KOPT-K1 (cell line): ENCODE results near the gene MUC5B.

Experiments used
- H3K27ac ChIP-seq: fragments of 200-600 bp; sonication (generic); 2 replicates; pipeline ENCODE4 v1.5.1; 2016; ENCODE audit warnings: antibody characterized with exemption, mild to moderate bottlenecking, low read depth, low read length; ENCODE audit not compliant: poor library complexity, severe bottlenecking
- H3K36me3 ChIP-seq: fragments of 200-600 bp; sonication (generic); 2 replicates; pipeline ENCODE4 v1.5.1; 2017; ENCODE audit warnings: antibody characterized with exemption, mild to moderate bottlenecking, low read length, moderate library complexity; ENCODE audit not compliant: insufficient read depth
- H3K9me3 ChIP-seq: fragments of 200-600 bp; sonication (generic); 2 replicates; pipeline ENCODE4 v1.5.1; 2017; ENCODE audit warnings: antibody characterized with exemption, low read length, mild to moderate bottlenecking; ENCODE audit not compliant: insufficient read depth, poor library complexity, severe bottlenecking

MUC5B gene

DNA sequence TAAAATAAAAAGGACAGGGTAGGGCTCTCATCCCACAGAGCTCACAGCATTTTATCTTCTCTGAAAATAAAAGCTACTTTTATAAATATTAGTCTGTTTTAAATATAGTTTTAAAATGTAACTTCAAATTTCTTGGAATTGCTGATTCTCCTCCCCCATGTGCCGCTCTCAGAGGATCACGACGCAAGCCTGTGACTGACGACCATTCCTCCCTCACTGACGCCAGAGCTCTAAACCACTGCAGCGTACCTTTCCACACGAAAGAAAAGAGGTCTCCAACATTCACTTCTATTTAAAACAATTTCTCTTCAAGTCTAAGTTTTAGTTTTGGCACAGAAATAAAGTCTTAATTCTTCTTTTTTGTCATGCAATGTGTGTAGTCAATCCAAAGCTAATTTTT lies 77.3 kb downstream of the MUC5B start:
- no peaks in the 10 kb centered on the region for H3K9me3 ChIP-seq
- H3K27ac ChIP-seq: no peak overlapping the region
- peaks cover 14% of the 10 kb centered on the region; the same call in 1 of the 2 replicates for H3K36me3 ChIP-seq

DNA sequence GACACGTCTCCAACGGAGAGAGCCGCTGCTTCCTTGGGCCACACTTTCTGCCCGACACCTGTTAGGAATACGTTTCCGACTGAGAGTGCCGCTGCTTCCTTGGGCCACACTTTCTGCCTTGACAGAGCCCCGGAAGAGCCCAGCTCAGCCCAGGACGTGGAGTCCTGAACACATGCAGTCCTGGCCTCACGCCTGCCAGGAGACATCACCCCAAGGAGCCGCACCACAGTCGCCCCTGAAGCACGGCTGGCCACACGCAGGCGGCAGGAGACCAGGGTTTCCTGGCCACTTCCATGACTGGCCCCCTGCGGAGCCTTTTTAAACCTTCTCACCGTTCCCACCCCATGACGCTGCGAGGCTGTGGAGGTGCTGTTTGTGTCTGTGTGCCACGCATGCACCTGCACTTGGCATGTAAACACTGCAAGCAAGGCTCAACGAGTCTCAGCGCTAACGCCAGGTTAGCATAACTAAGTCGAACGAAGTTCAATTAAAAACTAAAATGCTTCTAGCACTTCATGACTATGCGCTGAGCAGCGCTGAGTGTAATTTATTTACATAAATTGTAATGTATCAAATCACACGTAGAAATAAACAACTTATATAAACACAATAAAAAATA lies 77.8 kb downstream of the MUC5B start:
- no peak overlapping the region for H3K27ac ChIP-seq
- peaks cover 14% of the 10 kb centered on the region; the same call in 1 of the 2 replicates for H3K36me3 ChIP-seq
- H3K9me3 ChIP-seq: no peaks in the 10 kb centered on the region

DNA sequence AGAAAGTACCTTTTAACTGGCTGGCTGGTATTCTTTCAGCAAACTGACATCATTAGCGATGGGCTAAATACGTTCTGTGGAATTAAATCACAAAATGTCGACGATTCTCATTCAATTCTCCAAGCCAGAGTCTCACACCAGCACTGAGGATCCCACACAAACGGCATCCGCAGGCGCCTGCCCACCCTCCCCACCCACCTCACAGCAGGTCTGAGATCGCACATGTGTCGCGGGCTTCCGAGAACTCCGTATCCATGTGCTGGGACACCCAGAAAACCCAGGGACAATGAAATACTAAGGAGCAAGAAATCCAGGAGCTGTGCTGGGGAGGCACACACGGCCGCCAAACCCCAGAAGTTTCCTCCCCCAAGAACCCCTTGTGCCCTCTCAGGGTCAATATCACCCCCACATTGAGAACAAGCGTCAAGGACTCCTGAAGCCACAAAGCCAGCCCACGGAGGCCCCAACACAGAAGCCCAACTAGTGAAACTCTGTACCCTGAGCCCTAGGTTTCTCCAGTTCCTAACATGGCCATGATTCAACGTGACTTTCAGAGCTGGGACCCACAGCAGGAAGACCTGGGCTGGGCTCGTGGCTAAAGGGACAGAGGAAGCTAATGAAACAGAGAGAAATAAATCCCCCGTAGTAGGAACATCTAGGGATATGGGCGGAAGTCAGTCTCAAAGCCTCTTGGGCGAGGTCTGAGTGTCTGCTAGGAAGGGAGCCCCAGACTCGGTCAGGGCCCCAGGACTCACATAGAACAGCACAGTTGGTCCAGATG lies 78.5 kb downstream of the MUC5B start:
- no peaks in the 10 kb centered on the region for H3K9me3 ChIP-seq
- no peak overlapping the region for H3K27ac ChIP-seq
- H3K36me3 ChIP-seq: peaks cover 16% of the 10 kb centered on the region; the same call in 1 of the 2 replicates

DNA sequence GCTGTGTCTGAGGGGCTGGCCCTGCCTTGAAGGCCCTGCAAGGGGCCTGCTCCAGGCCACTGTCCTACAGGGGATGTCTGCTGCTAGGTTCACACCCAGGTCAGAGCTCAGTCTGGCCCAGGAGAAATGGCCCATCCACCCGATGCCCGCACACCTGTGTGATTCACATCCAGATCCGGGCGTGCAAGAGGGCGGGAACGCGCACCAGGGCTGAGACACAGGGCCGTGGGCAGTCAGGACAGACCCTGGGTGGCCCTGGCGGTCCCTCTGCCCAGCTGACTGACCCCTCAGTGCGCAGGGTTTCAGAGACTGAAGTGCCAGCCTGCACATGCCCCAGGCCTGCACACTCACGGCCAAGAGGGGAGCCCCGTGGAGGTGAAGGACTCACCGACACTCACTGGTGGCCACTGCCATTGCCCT lies 79.2 kb downstream of the MUC5B start:
- Histone ChIP-seq H3K27ac (no peak overlapping the region), H3K9me3 (no peaks in the 10 kb centered on the region), H3K36me3 (peaks cover 16% of the 10 kb centered on the region; the same call in 1 of the 2 replicates)

DNA sequence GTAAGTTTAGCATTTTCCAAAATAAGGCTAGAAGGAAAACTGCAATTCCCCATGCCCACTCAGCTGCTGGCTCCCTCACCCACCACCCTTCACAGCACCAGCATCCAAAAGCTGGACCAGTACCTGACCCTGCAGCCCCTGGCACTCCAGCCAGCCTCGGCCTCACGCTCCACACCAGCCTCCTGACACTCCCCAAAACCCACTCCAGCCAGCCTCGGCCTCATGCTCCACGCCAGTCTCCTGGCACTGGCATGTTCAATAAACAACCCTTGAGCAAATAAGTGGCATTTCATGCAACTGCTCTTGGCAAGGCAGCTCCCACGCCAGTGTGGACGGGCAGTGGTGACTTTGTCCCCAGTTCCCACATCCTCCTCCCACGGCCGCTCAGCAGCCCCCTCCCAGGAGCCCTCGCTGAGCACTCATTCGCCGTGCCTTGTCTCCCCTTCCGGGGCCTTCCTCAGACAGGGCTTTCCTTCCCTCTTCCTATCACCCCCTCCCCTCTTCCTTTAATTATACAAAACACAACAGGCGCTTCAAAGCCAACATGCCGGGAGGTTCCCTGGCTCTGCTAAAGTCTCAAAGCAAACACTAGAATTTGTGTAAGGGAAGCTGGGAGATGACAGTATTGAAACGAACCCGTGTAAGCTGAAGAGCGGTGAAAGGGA lies 79.7 kb downstream of the MUC5B start:
- Histone ChIP-seq H3K9me3 (no peaks in the 10 kb centered on the region), H3K27ac (no peak overlapping the region), H3K36me3 (peaks cover 13% of the 10 kb centered on the region; the same call in 1 of the 2 replicates)

DNA sequence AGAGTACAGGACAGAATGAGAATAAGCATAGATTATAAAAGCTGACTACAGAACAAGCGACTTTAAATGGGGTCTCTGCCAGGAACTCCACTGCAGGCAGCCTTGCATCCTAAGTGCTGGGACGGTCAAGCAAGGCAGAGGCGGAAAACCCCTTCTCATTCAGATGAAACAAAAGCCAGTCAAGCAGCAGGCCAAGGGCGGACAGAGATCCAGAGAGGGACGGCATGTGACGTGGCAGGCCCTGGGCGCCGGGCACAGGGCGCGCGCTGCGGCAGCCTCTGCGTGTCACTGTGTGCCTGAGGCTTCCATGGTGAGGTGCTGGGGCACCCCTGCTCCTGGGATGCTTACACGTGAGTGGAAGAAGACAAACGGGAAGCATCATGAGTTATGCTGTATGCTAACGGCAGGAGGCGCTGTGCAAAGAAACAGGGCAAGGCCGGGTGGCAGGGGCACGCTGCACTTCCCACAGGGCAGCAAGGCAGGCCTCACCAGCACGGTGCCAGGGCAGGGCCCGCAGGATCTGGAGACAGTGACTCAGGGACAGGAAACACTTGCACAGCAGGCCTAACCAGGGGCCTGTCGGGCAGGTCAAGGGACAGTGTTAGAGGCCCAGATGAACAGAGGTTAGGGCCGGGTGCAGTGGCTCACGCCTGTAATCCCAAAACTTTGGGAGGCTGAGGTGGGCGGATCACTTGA lies 80.4 kb downstream of the MUC5B start:
- Histone ChIP-seq H3K9me3 (no peaks in the 10 kb centered on the region), H3K27ac (no peak overlapping the region), H3K36me3 (peaks cover 11% of the 10 kb centered on the region; the same call in 1 of the 2 replicates)

DNA sequence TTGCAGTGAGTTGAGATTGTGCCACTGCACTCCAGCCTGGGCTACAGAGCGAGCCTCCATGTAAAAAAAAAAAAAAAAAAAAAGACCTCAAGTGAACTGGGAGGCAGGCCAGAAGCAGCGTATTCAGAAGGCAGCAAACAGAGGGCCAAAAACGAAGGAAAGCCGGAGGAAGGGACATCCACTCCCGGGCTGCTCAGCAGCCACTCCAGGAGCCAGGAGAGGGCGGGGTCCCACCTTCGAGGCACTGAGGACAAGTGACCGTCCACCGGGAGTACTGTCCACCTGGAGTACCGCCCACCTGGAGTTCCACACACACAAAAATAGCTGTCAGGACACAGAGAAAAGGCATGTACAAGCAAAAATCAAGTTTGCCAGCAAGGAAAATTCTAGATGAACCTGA lies 81.1 kb downstream of the MUC5B start:
- Histone ChIP-seq H3K27ac (no peak overlapping the region), H3K36me3 (peaks cover 11% of the 10 kb centered on the region; the same call in 1 of the 2 replicates), H3K9me3 (no peaks in the 10 kb centered on the region)

DNA sequence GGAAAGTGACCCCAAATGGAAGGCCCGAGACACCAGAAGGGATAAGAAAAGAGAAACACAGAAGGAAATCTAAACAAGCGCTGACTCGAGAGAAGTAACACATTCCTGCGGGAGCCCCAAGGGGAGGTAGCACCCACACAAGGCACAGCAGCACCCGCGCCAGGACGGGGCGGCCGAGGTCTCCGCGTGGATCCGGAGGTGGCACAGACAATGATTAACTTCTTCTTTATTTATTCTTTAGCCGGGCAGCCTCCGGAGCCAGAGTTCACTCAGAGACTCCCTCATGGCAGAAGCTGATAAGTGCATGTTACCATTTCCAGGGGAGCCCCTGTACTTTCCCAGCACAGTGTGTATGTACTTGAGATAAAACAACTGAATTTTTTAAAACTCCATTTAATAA lies 81.5 kb downstream of the MUC5B start:
- Histone ChIP-seq H3K36me3 (peaks cover 11% of the 10 kb centered on the region; the same call in 1 of the 2 replicates), H3K27ac (no peak overlapping the region), H3K9me3 (no peaks in the 10 kb centered on the region)

DNA sequence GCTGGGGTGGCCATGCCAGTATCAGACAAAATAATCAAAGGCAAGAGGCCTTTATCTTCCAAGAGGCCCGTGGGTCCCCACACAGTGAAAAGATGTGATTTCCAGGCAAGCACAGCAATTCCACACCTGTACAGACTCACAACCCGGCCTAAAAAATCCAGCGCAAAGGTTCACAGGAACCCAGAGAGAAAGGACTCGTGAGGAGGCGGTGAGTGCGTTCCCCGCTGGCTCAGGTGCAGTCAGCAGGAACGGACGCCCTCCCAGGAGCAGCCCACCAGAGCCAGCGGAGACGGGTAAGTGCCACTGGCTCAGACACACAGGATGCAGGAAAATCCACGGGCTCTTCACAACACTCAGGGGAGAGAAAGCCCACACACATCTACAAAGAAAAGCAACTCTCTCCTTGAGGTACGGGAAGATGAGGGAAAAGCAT lies 82.2 kb downstream of the MUC5B start:
- Histone ChIP-seq H3K36me3 (peaks cover 11% of the 10 kb centered on the region; the same call in 1 of the 2 replicates), H3K27ac (no peak overlapping the region), H3K9me3 (no peaks in the 10 kb centered on the region)

DNA sequence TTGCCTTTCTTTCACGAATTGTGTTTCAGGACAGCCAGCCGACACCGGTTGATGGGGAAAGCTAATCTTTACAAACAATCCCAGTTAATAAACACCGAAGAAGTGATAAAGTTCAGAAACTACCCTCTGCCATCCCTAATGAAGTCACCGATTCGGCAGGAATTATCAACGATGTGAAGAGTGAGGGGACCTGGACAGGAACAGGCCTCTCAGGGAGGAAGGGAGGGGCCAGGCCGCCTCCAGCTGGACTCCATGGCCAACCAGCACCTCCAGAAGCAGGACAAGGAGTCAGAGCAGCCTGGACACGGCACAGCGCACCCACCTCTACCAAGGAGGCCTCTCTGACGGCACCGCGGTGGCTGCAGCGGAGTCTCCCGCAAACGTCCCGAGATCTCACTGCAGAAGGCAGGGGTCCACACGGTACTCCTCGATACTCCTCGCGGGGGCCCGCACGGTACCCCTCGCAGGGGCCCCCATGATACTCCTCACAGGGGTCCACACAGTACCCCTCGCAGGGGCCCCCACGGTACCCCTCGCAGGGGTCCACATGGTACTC lies 82.7 kb downstream of the MUC5B start:
- H3K9me3 ChIP-seq: no peaks in the 10 kb centered on the region
- no peak overlapping the region for H3K27ac ChIP-seq

DNA sequence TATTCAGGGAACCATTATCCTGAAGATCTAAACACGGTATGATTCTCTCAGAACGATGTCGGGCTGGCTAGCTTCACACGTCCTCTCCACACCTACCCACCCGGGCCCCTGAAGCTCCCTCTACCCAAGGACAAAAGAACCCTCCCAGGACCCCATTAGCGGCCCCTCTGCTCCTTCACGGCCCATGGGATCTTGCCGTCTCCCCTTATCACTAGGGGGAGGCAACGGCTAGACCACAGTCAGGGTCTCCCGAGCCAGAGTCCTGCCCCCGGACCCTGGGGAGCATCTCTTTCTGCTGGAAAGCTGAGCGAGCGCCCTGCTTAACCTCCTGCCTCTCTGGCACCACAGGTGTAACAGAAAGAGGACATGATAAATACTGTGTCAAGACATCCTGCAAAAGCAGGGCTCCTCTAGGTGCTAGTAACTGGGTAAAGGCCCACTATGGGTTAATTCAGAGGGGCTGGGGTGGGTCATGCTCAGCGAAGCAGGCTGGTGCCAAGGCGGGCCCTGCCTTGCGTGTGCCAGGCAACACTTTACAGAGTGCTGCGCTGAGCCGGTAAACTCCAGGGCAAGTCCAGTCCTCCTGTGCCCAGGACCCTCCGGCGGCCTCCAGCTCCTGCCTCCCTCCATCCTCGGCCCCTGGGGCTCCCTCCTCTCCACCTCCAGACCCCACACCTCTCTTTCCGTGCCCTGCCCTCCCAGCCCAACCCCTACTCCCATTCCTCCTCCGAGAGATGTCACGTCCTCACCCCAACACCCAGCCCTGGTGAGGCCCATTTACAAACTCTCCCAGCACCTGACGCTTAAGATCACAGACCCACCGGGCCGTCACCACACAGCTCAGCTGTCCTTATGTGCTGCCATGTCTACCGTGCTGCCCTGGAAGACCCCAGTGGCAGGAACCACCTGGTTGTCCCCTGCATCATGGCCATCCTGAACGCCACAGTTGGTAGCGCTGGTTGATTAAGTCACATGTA lies 83.6 kb downstream of the MUC5B start:
- Histone ChIP-seq H3K36me3 (peaks cover 11% of the 10 kb centered on the region; the same call in 1 of the 2 replicates), H3K27ac (no peak overlapping the region), H3K9me3 (peaks cover 2% of the 10 kb centered on the region)

More for the DNA sequence above, 82.7 kb downstream of the MUC5B start:
- peaks cover 11% of the 10 kb centered on the region; the same call in 1 of the 2 replicates for H3K36me3 ChIP-seq

DNA sequence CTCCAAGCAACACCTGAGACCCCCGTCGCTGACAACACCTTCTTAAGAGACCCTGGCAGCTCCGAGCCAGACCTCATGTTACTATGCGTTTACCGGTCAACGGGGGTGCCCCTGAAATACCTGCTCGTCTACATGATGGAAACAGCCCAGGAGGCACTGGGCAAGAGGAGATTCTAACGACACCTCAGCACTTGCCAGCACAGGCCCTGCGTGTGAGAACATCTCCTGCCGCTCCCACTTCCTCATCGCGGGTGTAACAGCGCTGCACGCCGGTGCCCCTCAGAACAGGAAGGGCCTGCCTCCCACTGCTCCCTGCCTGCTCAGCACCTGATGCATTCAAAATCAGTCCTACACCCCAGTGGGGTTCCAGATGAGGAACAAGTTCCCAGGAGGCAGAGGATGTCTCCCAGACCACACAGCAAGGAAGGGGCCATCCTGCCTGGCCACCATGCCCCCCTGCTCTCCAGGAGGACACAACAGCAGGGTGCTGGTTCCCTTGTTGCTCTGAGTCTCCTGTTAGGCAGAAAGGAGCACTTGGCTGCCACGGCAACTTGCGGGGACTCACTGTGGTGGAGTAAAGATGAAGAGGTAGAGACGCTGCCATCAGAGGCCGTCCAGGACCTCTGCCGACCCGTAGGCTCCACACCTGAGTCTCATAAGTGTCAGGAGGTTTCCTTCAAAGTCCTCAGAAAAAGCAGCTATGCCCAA lies 84.5 kb downstream of the MUC5B start:
- peaks cover 11% of the 10 kb centered on the region; the same call in 1 of the 2 replicates for H3K36me3 ChIP-seq
- no peak overlapping the region for H3K27ac ChIP-seq

More for the DNA sequence above, 84.5 kb downstream of the MUC5B start:
- peaks cover 10% of the 10 kb centered on the region for H3K9me3 ChIP-seq
